CD14-positive monocyte (primary cell): ENCODE results near the gene VWF. TPM values are rescaled to one million over a fixed set of nuclear protein-coding genes. Genes with fewer than 3 reads are reported as not detected.

ENCODE experiments used
- DNase-seq, 3 donors: peaks; one replicate each; pipeline ENCODE4 v3.0.0-alpha.2; 2011 to 2022
- H2AFZ ChIP-seq: 2 replicates; pipeline ENCODE4 v1.6.0; 2012; ENCODE audit warnings: mild to moderate bottlenecking, low read depth, low read length, inconsistent platforms; ENCODE audit not compliant: insufficient read depth, poor library complexity, severe bottlenecking
- H3K27ac ChIP-seq, 2 donors: 1 replicate in 1 of 2; 2 replicates in 1 of 2; pipeline ENCODE4 v1.5.1; 2012 to 2013; ENCODE audit warnings: low read length in 2 of 2, control low read depth in 1 of 2, inconsistent platforms in 1 of 2, low read depth in 1 of 2, mild to moderate bottlenecking in 1 of 2
- H3K27me3 ChIP-seq, 2 donors: one replicate each; pipeline versions ENCODE4 v1.6.0 to v1.6.1; 2011 to 2013; ENCODE audit warnings: low read length in 2 of 2; ENCODE audit not compliant: control insufficient read depth in 2 of 2, insufficient read depth in 2 of 2
- H3K36me3 ChIP-seq, 2 donors: replicated peaks in 1 of 2; 1 replicate in 1 of 2; 2 replicates in 1 of 2; pipeline versions ENCODE4 v1.5.1 to v1.6.1; 2012 to 2013; ENCODE audit warnings: low read length in 2 of 2, control low read depth in 1 of 2, inconsistent platforms in 1 of 2, mild to moderate bottlenecking in 1 of 2; ENCODE audit not compliant: insufficient read depth in 2 of 2, control insufficient read depth in 1 of 2
- H3K4me1 ChIP-seq, 2 donors: 1 replicate in 1 of 2; 2 replicates in 1 of 2; pipeline versions ENCODE4 v1.5.1 to v1.6.1; 2012 to 2013; ENCODE audit warnings: low read length in 2 of 2, control low read depth in 1 of 2, inconsistent platforms in 1 of 2, mild to moderate bottlenecking in 1 of 2, moderate library complexity in 1 of 2; ENCODE audit not compliant: insufficient read depth in 2 of 2, control insufficient read depth in 1 of 2
- H3K4me2 ChIP-seq: replicated peaks from 2 replicates; pipeline ENCODE3; 2012; ENCODE audit warnings: low read length, moderate library complexity, mild to moderate bottlenecking; ENCODE audit not compliant: poor library complexity, severe bottlenecking; ENCODE audit errors: extremely low read depth
- H3K4me3 ChIP-seq, 3 experiments: fragments of 200-600 bp in 1 of 3; sonication (generic) in 1 of 3; replicated peaks in 1 of 3; 1 replicate in 2 of 3; 2 replicates in 1 of 3; pipeline ENCODE4 v1.5.1; 2011 to 2013; ENCODE audit warnings: low read length in 3 of 3, mild to moderate bottlenecking in 3 of 3, control low read depth in 2 of 3, low read depth in 2 of 3, inconsistent platforms in 1 of 3, moderate library complexity in 1 of 3
- H3K79me2 ChIP-seq: 2 replicates; pipeline ENCODE4 v1.6.0; 2012; ENCODE audit warnings: mild to moderate bottlenecking, control low read depth, inconsistent platforms, low read length, moderate library complexity; ENCODE audit not compliant: insufficient read depth
- H3K9ac ChIP-seq: 2 replicates; pipeline ENCODE4 v1.6.0; 2017; ENCODE audit warnings: low read length, mild to moderate bottlenecking; ENCODE audit not compliant: insufficient read depth, poor library complexity, severe bottlenecking
- H3K9me3 ChIP-seq, 2 donors: replicated peaks in 1 of 2; 1 replicate in 1 of 2; 2 replicates in 1 of 2; pipeline versions ENCODE4 v1.5.1 to v1.6.1; 2012 to 2013; ENCODE audit warnings: low read length in 2 of 2, control low read depth in 1 of 2; ENCODE audit not compliant: control insufficient read depth in 1 of 2, insufficient read depth in 1 of 2
- H4K20me1 ChIP-seq: 2 replicates; pipeline ENCODE4 v1.6.0; 2012; ENCODE audit warnings: mild to moderate bottlenecking, low read length, control low read depth, moderate library complexity; ENCODE audit not compliant: insufficient read depth
- H3K27ac Mint-ChIP-seq, 7 donors: one replicate each; pipeline ENCODE4 v1.8.0; 2020; ENCODE audit warnings: mild to moderate bottlenecking in 7 of 7, mixed read lengths in 7 of 7, moderate library complexity in 6 of 7, inconsistent platforms in 2 of 7
- H3K27me3 Mint-ChIP-seq, 3 donors: one replicate each; pipeline ENCODE4 v1.8.0; 2021 to 2022; ENCODE audit warnings: low read depth in 3 of 3, mild to moderate bottlenecking in 3 of 3, mixed read lengths in 3 of 3, moderate library complexity in 3 of 3, inconsistent platforms in 1 of 3
- H3K36me3 Mint-ChIP-seq, 2 donors: one replicate each; pipeline ENCODE4 v1.8.0; 2020; ENCODE audit warnings: mixed read lengths in 2 of 2, inconsistent platforms in 1 of 2, mild to moderate bottlenecking in 1 of 2
- H3K4me1 Mint-ChIP-seq: one replicate; pipeline ENCODE4 v1.8.0; 2020; ENCODE audit warnings: mild to moderate bottlenecking, mixed read lengths
- H3K4me3 Mint-ChIP-seq, 2 donors: one replicate each; pipeline ENCODE4 v1.8.0; 2020; ENCODE audit warnings: mild to moderate bottlenecking in 2 of 2, mixed read lengths in 2 of 2, moderate library complexity in 1 of 2
- H3K9me3 Mint-ChIP-seq, 7 donors: one replicate each; pipeline ENCODE4 v1.8.0; 2020 to 2022; ENCODE audit warnings: mixed read lengths in 7 of 7, mild to moderate bottlenecking in 6 of 7, moderate library complexity in 6 of 7, inconsistent platforms in 2 of 7
- WGBS: methylation state at CpG from one replicate; pipeline ENCODE4 v1.1.5; 2013; ENCODE audit warnings: missing lambda C conversion rate; ENCODE audit not compliant: insufficient coverage; 5-methylcytosine and 5-hydroxymethylcytosine counted together
- intact Hi-C, 2 donors: fragments of 100-400 bp; cut with micrococcal nuclease; formaldehyde crosslinking; loops; one replicate each; pipeline versions ENCODE4 v1.15.0 to v1.15.1; 2023
- polyA plus RNA-seq, 3 donors: library from polyadenylated mRNA; depleted of rRNA in 1 of 3; unstranded in 2 of 3; stranded (reverse) in 1 of 3; fragments of 300-500 nt in 2 of 3; fragments of >200 nt in 1 of 3; fragmentation: Illumina TruSeq in 2 of 3; gene quantifications; 1 replicate in 2 of 3; 2 replicates in 1 of 3; pipeline ENCODE4 v1.2.3, GENCODE V29; 2012 to 2021
- TF ChIP-seq, protein P1 (sequence below): fragments of 200-600 bp; IDR thresholded peaks from one replicate; pipeline ENCODE4 v1.8.0; 2022; ENCODE audit warnings: antibody characterized with exemption, mild to moderate bottlenecking

VWF gene
- polyA plus RNA-seq, 3 donors, result 0.17 to 0.49 (median 0.48) TPM

DNA sequence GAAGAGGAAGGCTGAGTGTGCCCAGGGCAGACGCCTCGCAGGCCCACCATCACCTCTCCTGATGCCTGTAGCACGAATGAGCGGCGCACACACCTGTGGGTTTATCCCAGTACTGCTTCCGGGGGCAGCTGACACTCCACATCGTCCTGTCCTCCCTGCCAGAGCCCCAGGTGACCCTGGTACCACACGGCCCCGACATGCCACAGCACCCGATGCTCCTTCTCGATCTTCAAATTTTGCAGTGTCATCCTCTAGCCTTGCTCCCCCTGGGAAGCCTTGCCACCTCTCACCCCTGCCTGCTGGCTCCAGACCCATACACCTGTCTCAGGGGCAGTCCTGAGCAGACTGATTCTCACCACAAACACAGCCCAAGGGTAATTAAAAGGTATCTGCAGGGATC lies 220.0 kb downstream of the VWF start:
- H3K9me3 Mint-ChIP-seq, result peaks cover 0 to 3% (median 0%) of the 10 kb centered on the region in 7 donors
- H3K27me3 Mint-ChIP-seq, result peaks cover 1 to 5% (median 3%) of the 10 kb centered on the region in 3 donors
- no peaks in the 10 kb centered on the region for H3K36me3 Mint-ChIP-seq
- no peak overlapping the region for H2AFZ ChIP-seq
- H3K4me1 ChIP-seq, result no peaks in the 10 kb centered on the region
- intact Hi-C loops, result no loop called here
- no peak overlapping the region for H3K4me3 Mint-ChIP-seq
- peak overlapping the region in 1 of 7 donors; percentile 13 for H3K27ac Mint-ChIP-seq
- DNase-seq, result no peak
- no peak overlapping the region for H3K4me2 ChIP-seq
- no peaks in the 10 kb centered on the region for H3K27me3 ChIP-seq
- H3K4me1 Mint-ChIP-seq, result no peaks in the 10 kb centered on the region
- TF ChIP-seq, protein P1, sequence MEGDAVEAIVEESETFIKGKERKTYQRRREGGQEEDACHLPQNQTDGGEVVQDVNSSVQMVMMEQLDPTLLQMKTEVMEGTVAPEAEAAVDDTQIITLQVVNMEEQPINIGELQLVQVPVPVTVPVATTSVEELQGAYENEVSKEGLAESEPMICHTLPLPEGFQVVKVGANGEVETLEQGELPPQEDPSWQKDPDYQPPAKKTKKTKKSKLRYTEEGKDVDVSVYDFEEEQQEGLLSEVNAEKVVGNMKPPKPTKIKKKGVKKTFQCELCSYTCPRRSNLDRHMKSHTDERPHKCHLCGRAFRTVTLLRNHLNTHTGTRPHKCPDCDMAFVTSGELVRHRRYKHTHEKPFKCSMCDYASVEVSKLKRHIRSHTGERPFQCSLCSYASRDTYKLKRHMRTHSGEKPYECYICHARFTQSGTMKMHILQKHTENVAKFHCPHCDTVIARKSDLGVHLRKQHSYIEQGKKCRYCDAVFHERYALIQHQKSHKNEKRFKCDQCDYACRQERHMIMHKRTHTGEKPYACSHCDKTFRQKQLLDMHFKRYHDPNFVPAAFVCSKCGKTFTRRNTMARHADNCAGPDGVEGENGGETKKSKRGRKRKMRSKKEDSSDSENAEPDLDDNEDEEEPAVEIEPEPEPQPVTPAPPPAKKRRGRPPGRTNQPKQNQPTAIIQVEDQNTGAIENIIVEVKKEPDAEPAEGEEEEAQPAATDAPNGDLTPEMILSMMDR, result no peak
- H3K79me2 ChIP-seq, result no peaks in the 10 kb centered on the region
- no peak overlapping the region for H3K27ac ChIP-seq
- no peaks in the 10 kb centered on the region for H3K9me3 ChIP-seq
- no peak overlapping the region for H3K9ac ChIP-seq
- whole genome bisulfite sequencing, result 70% methylated on average over 11 of the region's 11 CpGs
- no peak overlapping the region for H3K4me3 ChIP-seq
- H3K36me3 ChIP-seq, result no peaks in the 10 kb centered on the region
- H4K20me1 ChIP-seq, result no peaks in the 10 kb centered on the region

DNA sequence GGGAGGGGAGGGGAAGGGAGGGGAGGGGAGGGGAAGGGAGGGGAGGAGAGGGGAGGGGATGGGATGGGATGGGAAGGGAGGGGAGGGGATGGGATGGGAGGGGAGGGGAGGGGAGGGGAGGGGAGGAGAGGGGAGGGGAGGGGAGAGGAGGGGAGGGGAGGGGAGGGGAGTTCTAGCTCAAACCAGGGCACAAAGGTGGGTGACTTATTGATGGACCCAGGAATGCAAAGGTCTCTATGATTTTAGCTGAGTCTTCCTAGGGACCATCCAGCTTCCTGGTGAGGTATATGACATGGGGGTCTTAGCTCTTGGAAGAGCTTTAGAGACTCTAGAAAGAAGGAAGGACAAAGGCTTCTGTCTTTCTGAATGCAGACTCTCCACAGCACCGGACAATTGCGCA lies 221.7 kb downstream of the VWF start:
- no peaks in the 10 kb centered on the region for H3K36me3 Mint-ChIP-seq
- Histone ChIP-seq H3K27ac (no peak overlapping the region), H3K9me3 (no peaks in the 10 kb centered on the region), H3K9ac (no peak overlapping the region), H3K27me3 (no peaks in the 10 kb centered on the region), H2AFZ (no peak overlapping the region), H3K4me1 (no peaks in the 10 kb centered on the region), H3K4me3 (no peak overlapping the region), H3K79me2 (no peaks in the 10 kb centered on the region), H3K4me2 (no peak overlapping the region), H3K36me3 (no peaks in the 10 kb centered on the region), H4K20me1 (no peaks in the 10 kb centered on the region)
- intact Hi-C loops, result no loop called here
- H3K4me3 Mint-ChIP-seq, result no peak overlapping the region
- H3K9me3 Mint-ChIP-seq, result peaks cover 0 to 3% (median 0%) of the 10 kb centered on the region in 7 donors
- no CpG with 5 or more reads among the region's 2 CpGs for WGBS
- no peak overlapping the region for H3K27ac Mint-ChIP-seq
- no peak for DNase-seq
- TF ChIP-seq, protein P1, result no peak
- H3K27me3 Mint-ChIP-seq, result peaks cover 1 to 5% (median 3%) of the 10 kb centered on the region in 3 donors
- no peaks in the 10 kb centered on the region for H3K4me1 Mint-ChIP-seq
